NCI-H2196 treated with DMSO at 0.1 percent for 48 hours (cell line): ENCODE results near the gene COL4A2.

Experiments used
- DNase-seq: peaks from one replicate; lab custom pipeline; 2025; ENCODE audit not compliant: unreplicated experiment; lab: John Stamatoyannopoulos, UW

Gene COL4A2

DNA sequence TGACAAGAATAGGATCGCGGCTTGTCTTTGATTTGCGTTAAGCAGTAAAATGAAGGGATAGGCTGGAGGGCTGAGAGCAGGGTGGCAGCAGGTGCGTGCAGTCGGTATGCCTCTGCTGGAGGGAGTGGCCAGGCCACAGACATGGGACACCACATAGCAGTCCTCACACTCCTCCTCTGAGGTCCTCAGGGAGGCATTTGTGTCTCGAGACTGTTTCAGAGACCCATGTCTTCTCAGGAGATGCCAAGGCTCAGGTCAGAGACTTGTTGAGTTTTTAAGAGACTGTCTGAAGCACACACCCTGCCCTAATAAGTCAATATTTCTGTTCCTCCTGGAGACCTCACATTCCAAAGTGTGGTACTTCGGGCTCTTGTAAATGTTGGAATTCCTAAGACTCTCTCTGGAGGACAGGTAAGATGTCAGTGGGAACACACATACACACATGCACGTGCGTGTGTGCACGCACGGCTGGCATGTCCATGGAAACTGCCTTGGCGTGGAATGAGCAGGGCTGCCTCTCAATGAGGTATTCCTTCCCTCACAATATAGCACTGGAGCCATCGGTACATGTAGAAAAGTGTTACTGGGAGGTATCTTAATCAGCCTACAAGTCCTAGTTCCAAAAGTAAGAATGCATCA lies 46.4 kb downstream of the COL4A2 start:
- no peak for DNase-seq

- DNase-seq: no peak
Measured at GRCh38 chr13:110354123-110354627, 47.1 kb downstream of the COL4A2 start.

DNA sequence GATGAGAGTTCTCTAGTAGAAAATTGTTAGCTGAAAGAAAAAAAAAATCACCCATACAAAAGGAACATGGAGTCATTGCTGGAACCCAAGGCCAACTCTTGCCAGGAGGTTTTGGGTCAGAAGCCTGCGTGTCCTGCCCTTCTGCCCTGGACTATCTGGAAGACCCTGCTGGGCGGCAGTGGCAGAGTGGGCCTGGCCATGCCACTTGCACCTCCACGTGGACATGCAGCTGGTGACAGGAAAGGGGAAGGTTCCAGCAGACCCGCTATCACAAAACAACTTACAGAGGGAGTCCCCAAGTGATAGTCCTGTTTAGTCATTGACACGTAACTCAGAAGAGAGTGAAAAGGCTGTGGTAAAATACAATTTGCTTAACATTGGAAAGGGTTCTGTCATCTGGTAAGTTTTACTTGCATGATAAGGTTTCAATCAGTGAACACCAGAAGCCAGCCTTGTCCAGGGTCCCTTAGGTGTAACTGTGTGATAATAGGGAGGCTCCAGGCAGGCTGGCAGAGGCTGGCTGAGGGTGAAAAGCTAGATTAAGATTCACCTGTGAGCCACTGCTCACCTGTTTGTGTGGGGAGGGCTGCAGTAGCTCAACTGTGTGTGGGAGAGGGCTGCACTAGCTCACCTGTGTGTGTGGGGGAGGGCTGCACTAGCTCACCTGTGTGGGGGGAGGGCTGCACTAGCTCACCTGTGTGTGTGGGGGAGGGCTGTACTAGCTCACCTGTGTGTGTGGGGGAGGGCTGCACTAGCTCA lies 47.8 kb downstream of the COL4A2 start:
- no peak for DNase-seq

GRCh38 chr13:110356362-110356761 lies 49.3 kb downstream of the COL4A2 start:
- no peak for DNase-seq

- no peak for DNase-seq
Measured at GRCh38 chr13:110358381-110358780, 51.3 kb downstream of the COL4A2 start.

GRCh38 chr13:110359840-110360301 lies 52.8 kb downstream of the COL4A2 start:
- no peak for DNase-seq

DNA sequence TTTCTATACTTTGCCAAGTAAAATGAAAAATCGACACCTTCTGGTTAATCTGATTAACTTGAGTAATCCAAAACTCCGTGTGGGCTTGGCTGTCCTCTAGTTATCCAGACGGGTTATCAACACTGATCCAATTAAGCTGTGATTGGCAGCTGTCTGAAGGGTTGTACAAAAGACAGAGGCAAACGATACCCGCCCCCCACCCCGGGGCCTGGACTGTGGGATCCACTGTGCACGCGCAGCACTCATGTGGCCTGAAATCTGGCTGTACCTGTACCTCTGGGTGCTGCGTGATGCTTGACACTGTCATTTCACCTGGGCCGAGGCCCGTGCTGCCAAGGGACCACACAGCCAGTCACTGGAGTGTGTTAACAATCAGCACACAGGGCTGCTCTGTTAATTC lies 53.5 kb downstream of the COL4A2 start:
- DNase-seq: no peak

- no peak for DNase-seq
Measured at GRCh38 chr13:110361365-110361911, 54.4 kb downstream of the COL4A2 start.

DNA sequence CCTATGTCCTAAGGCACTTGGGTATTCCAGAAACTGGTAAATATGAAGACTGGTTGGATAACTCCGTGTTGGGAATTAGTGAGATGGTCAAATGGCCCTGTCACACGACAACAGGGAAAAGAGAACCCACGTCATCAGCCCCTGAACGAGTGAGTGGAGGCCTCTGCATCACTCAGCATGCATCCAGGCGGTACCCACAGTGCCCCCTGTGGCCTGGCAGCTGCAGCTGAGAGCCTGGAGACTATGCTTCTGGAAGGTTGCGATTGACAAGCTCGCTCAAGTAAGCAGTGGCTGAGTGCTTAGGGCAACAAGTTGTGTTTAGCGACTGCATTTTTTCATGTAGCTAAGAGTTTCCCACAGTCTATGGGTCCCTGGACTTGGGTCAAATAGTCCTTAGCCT lies 55.9 kb downstream of the COL4A2 start:
- no peak for DNase-seq

- no peak for DNase-seq
Measured at GRCh38 chr13:110364081-110364480, 57.0 kb downstream of the COL4A2 start.

DNA sequence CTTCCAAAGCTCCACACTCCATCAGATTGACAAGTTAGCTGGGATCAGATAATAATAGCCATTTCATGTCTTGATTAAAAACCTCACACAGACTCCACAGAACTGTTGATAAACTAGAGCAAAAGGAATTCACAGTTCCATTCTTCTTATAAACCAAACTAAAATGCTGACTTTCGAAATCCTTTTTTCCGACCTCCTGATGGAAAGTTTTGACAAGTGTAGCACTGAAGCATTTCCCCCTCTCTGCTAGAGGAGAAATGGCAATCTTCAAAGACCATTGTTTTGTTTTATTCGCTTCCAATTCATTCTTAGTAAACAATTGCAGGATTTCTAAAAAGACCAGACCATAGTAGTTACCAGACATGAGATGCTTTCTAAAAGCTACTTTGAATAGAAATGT lies 58.8 kb downstream of the COL4A2 start:
- no peak for DNase-seq

- no peak for DNase-seq
Measured at GRCh38 chr13:110366733-110367132, 59.6 kb downstream of the COL4A2 start.

- no peak for DNase-seq
Measured at GRCh38 chr13:110367620-110368019, 60.5 kb downstream of the COL4A2 start.

DNA sequence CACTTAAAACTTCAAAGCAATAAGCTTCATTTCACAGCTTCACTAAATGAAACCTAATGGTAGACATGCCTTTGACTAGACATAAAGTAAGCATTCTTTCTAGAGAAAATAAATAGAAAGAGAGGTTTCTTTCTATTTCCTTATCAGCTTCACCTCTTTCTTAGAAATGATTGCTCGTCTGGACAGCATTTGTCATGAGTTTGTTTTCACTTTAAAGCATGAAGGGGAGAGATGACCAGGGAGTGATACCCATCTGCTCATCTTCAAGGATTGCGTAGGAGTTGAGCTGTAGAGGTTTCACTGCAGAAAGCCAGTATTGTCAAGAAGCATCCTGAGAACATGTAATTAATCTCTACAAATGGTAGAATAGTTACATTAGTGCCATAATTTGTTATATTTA lies 61.3 kb downstream of the COL4A2 start:
- DNase-seq: no peak

GRCh38 chr13:110369400-110369799 lies 62.3 kb downstream of the COL4A2 start:
- no peak for DNase-seq

GRCh38 chr13:110371550-110372465 lies 64.7 kb downstream of the COL4A2 start:
- DNase-seq: no peak

GRCh38 chr13:110372676-110373075 lies 65.6 kb downstream of the COL4A2 start:
- no peak for DNase-seq

DNA sequence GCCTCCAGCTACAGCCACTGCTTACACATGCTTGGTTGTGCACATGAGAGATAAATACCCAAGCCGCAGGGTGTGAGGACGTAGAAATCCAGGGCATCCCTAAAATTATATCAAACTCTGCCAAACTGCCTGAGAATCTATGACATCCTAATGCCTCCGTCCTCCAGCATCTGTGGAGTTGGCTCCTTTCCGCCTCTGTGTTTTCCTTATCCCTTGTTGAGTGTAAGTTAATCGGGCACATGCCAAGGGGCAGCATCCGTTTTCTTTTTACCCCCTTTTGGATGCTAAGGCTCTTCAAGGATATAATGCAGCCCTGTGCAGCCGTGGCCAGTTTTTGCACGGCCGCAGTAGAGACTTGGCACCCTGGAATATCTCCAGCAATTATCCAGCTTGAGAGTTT lies 66.5 kb downstream of the COL4A2 start:
- no peak for DNase-seq

GRCh38 chr13:110374431-110375370 lies 67.6 kb downstream of the COL4A2 start:
- no peak for DNase-seq

GRCh38 chr13:110376120-110376519 lies 69.0 kb downstream of the COL4A2 start:
- DNase-seq: no peak
